IPS-NIHi7 (cell line): ENCODE data around the gene YOD1.

Experiments
- DNase-seq: peaks from one replicate; pipeline ENCODE4 v3.0.0; 2012; ENCODE audit warnings: mixed read lengths; ENCODE audit errors: extremely low spot score

YOD1 gene

GRCh38 chr1:207027206-207027777 is 23.7 kb downstream of the YOD1 start:
- no peak for DNase-seq

DNA sequence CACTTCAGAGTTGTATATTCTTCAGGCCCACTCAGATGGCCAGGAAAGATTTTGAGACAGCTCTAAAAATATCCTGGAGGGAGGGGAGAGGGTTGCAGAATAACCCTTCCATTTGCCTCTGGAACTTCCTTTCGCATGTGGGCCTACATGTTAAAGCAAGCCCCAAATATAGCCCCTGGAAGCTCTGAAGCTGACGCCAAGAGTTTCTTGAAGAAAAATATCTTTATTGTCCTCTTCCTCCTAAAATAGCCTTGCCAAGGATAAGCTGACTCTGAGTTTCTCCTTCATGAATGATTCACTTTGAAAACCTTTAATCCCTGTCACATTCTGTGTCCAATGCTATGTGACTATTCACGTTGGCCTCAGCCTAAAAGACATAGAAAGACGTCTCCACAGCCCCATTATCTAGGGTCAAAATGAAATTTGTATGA is 24.9 kb downstream of the YOD1 start:
- DNase-seq, result no peak

DNA sequence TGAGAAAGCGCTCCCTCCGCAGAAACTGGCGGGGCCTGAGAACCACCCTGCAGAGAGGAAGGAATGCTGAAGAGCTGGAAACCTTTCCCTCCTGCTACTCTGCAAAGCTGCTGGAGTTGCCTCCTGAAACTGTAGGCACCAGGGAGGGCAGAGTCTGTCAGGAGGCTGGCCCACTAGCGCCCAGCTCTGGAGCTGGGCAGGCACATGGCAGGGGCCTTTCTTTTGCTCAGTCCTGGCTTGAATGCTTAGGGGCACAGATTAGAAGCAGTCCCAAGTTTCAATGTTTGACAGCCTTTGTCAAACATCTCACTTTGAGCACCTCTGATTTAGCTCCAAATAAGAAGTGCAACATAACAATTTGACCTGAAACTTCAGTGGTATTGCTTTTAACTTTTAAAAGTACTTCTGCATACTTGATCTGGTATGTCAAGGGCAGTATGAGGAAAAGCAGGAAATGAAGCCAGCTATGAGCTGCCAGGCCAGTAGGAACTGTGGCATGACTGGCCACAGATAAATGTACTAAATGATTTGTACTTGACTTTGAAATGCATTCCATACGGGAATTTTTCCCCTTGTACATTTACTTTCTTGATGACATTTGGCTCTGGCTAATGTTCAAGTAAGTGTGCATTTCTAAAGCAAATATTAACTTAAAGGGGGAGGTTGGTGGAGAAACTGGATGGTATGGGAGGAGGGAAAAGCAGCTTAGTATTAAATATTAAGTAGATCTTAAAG is 25.7 kb downstream of the YOD1 start:
- peak; percentile 77 for DNase-seq

DNA sequence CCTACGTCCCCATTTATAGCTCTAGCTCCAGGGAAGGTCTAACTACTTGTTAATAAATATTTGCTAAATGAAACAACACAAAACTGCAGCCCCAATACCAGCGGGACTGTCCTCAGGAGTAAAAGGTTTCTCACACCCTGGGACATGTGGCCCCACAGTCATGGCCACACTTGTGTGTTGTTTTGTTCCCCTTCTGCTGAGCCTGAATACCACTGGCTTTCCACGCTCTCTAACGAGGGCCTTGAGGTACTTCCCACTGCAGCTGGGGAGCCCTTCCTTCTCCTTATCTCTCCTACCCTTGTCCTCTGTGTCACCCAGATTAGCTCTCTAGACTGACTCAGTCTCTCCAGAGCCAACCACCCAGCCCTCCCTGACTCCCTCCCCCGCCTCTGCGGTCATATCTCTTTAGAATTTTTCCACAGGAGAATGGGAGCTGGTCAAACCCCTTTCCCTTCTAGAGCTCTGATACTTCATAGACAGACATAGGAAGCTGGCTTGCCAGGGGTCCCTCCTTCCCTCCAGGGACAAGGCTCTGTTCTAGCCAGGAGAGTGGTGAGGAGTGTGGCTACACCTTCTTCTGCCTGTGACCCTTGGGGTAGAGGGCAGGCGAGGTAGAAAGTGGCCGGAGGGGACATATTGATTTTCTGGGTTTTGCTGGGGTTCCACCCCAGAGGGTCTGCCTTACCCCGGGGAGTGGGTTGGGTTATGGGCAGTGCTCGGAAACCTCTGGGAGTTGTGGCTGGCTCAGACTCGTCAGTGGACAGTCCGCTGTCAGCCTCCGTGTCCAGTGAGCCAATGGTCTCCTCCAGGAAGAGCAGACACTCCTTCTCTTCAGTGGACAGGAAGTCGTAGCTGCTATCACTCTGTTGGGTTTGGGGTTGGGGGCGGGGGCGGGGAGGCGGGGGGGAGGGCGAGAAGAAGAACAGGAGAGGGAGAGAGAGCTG is 26.5 kb downstream of the YOD1 start:
- DNase-seq, result no peak

- DNase-seq, result no peak
Observed at GRCh38 chr1:207022996-207023679, 27.9 kb downstream of the YOD1 start.

DNA sequence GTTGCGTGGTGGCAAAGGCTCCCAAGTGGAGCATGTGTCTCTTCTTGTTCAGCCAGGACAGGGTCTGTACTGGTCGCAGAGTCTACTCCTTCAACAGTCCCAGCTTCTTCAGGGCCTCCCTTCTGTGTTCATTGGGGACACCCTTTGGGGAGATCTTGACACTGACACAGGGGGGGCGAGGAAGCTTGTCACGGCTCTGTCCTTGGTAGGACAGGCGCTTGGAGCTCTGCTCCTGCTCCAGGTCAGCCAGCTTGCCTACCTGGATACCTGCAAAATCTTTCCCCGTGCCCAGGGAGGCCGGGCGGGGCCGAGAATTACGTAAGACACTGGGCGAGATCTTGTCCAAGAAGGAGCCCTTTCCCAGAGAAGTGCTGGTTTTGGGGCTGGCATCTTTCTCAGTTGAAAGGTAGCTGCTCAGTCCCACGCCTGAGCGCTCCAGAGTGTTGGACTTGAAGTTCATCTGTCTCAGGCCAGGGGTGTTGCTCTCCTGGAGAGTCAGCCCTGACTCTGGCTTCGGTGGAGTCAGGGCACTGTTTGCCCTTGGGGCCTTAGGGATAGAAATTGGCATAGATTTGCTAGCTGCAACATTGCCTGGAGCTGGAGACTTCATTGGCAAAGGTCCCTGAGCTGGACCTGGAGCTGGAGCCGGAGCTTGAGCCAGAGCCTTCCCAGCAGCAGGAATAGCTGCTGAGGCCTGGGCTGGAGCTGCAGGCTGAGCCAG is 29.0 kb downstream of the YOD1 start:
- no peak for DNase-seq

- no peak for DNase-seq
Observed at GRCh38 chr1:207021139-207021861, 29.7 kb downstream of the YOD1 start.

- DNase-seq, result no peak
Observed at GRCh38 chr1:207020709-207021107, 30.3 kb downstream of the YOD1 start.

DNA sequence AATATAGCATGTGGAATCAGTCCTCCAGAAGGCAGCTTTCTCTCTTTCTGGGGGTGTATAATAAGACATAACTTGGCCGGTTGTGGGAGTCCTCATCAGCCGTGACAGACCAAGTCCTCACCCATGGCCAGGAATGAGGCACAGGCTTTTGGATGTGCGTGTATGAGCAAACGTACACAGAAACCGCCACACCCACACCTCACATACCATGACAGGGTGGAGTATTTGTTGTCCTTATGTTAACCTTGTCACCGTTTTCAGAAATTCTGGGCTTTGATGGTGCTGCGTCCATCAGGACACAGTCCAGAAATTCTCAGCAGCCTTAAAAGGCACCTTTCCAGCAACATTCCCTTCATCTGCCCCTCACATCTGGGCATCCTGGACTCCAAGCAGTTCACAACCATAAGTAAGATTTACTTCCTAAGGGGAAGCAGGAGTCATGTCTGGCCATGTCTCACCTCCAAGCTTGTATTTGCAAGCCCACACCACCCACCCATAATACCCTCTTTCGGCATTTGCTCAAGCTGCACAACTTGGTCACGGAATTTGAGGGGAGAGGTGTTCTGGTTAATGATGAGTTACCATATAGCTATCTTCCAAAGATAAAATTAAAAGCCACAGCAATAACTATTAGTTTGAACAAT is 30.8 kb downstream of the YOD1 start:
- DNase-seq, result no peak

- no peak for DNase-seq
Observed at GRCh38 chr1:207019661-207020060, 31.3 kb downstream of the YOD1 start.

GRCh38 chr1:207019161-207019560 is 31.8 kb downstream of the YOD1 start:
- DNase-seq, result no peak

DNA sequence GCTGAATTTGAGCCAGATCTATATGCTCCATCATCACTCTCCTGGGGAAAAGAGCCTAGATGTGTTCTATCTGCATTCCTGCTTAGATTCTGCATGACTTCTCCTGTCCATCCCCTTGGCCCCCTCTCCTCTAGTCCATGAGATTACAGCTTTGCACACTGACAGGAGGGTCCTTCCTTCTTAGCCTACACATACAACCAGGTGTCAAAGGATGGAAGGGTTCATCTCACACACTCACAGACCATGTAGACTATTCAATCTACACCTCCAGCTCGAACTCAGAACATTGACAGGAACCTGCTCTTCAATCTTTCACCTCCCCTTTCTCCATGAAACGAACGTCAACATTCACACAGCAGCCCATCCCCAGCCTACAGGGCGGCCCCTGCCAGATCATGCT is 32.3 kb downstream of the YOD1 start:
- no peak for DNase-seq

DNA sequence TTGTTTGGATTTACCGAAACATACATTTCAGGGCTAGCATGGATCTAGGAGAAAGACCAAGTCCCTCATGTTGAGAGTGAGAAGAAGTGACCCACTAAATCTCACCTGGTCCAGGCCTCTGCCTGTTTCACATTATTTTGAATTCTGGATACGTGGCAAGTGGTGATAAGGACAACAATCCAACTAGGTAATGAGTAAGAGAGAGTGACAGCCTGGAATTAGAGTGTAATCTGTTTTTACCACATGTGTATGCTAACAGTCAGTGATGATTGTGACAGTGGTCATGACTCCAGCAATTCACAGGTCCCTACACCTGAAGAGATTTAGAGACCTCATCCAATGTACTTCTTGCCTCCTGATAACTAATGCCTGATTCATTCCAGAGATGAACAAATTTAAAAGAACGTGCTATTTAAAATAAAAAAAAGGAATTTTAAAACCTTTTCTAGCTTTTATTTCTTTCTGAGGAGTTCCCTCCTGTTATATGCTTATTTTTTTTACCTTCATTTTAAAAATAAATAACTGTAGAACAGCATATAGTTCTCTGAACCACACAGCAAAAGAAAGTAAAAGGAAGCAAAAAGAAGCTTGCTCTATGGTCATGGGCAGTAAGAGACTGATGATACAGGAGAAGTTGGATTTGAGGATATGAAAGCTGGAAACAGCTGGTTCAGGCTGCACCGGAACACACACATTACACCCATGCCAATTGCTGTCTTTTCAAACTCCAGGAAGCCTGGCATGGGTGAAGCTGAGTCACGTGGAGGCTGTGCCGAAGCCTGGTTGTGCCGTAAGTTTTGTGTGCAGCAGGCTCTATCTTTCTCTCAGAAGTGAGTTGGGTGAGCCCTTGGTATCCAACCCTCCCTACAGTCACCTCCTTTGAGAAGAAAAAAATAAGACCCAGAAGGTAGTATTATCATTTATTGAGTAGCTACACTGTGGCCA is 33.1 kb downstream of the YOD1 start:
- DNase-seq, result no peak

- DNase-seq, result no peak
Observed at GRCh38 chr1:207015791-207016190, 35.2 kb downstream of the YOD1 start.

- DNase-seq, result no peak
Observed at GRCh38 chr1:207014728-207015127, 36.3 kb downstream of the YOD1 start.

GRCh38 chr1:207013321-207014085 is 37.5 kb downstream of the YOD1 start:
- DNase-seq, result no peak

- no peak for DNase-seq
Observed at GRCh38 chr1:207010726-207011125, 40.3 kb downstream of the YOD1 start.

GRCh38 chr1:207009945-207010344 is 41.1 kb downstream of the YOD1 start:
- DNase-seq, result no peak
